PC-3 (cell line): Measurements from ENCODE around the gene SFT2D1. TPM values are rescaled to one million over a fixed set of nuclear protein-coding genes. Genes with fewer than 3 reads are reported as not detected.

Source experiments
- ATAC-seq: fragments of 200-7000 bp; cut with Tn5 transposase; 2 replicates; pipeline ENCODE4 v1.9.1; 2020; ENCODE audit warnings: mild to moderate bottlenecking, moderate library complexity
- BruUV-seq: library from RNA; stranded (reverse); fragments of 400-500 nt; replicated peaks from 2 replicates; lab custom pipeline; 2021; lab: Mats Ljungman, UMichigan
- CTCF ChIA-PET: fragments of 300-600 bp; sonication (Branson Sonifier 250); formaldehyde crosslinking; loops from one replicate; lab custom pipeline; 2022; ENCODE audit warnings: antibody characterized with exemption; lab: Charles Lee
- POLR2A ChIA-PET: fragments of 300-600 bp; sonication (Branson Sonifier 250); formaldehyde crosslinking; loops from one replicate; lab custom pipeline; 2022; ENCODE audit warnings: antibody characterized with exemption; ENCODE audit not compliant: unreplicated experiment; lab: Charles Lee
- DNase-seq: peaks from one replicate; pipeline ENCODE4 v3.0.0-alpha.2; 2015
- H2AFZ ChIP-seq: fragments of 300-600 bp; sonication (generic); 2 replicates; pipeline ENCODE4 v1.6.0; 2016; ENCODE audit warnings: antibody characterized with exemption, low read length
- H3F3A ChIP-seq: fragments of 300-600 bp; sonication (generic); one replicate; pipeline ENCODE4 v1.6.0; 2017; ENCODE audit warnings: antibody characterized with exemption, low read length, control low read depth, mild to moderate bottlenecking; ENCODE audit not compliant: unreplicated experiment
- H3K27ac ChIP-seq: fragments of 300-600 bp; sonication (generic); 2 replicates; pipeline ENCODE4 v1.5.1; 2016; ENCODE audit warnings: mild to moderate bottlenecking, low read length
- H3K27me3 ChIP-seq: fragments of 300-600 bp; sonication (generic); 2 replicates; pipeline ENCODE4 v1.6.1; 2016; ENCODE audit warnings: low read length, mixed read lengths
- H3K36me3 ChIP-seq: fragments of 300-600 bp; sonication (generic); 2 replicates; pipeline ENCODE4 v1.6.1; 2016; ENCODE audit warnings: low read depth, mixed run types, low read length, mixed read lengths
- H3K4me1 ChIP-seq: fragments of 300-600 bp; sonication (generic); 2 replicates; pipeline ENCODE4 v1.5.1; 2016; ENCODE audit warnings: low read length; ENCODE audit not compliant: insufficient read depth
- H3K4me2 ChIP-seq: fragments of 300-600 bp; sonication (generic); 2 replicates; pipeline ENCODE4 v1.6.0; 2016; ENCODE audit warnings: low read length
- H3K4me3 ChIP-seq: fragments of 300-600 bp; sonication (generic); 2 replicates; pipeline ENCODE4 v1.5.1; 2016; ENCODE audit warnings: mild to moderate bottlenecking, low read length, mixed read lengths
- H3K79me2 ChIP-seq: fragments of 300-600 bp; sonication (generic); 2 replicates; pipeline ENCODE4 v1.6.1; 2017; ENCODE audit warnings: low read length, mixed read lengths
- H3K9ac ChIP-seq: fragments of 300-600 bp; sonication (generic); 2 replicates; pipeline ENCODE4 v1.6.0; 2016; ENCODE audit warnings: mild to moderate bottlenecking, low read length
- H3K9me2 ChIP-seq: fragments of 300-600 bp; sonication (generic); replicated peaks from 2 replicates; pipeline ENCODE4 v1.6.1; 2016; ENCODE audit warnings: mixed run types, low read length, mixed read lengths
- H3K9me3 ChIP-seq: fragments of 300-600 bp; sonication (generic); 2 replicates; pipeline ENCODE4 v1.6.1; 2016; ENCODE audit warnings: low read length, mixed read lengths
- H4K20me1 ChIP-seq: fragments of 300-600 bp; sonication (generic); 2 replicates; pipeline ENCODE4 v1.6.1; 2016; ENCODE audit warnings: low read length, mixed read lengths
- CTCF ChIP-seq: fragments of 300-600 bp; sonication (generic); conservative IDR thresholded peaks from 2 replicates; pipeline ENCODE4 v1.5.1; 2017; ENCODE audit warnings: antibody characterized with exemption, low read depth, mild to moderate bottlenecking, low read length
- EZH2 ChIP-seq: fragments of 300-600 bp; sonication (generic); IDR thresholded peaks from one replicate; pipeline ENCODE4 v1.6.1; 2017; ENCODE audit warnings: antibody characterized with exemption, mild to moderate bottlenecking, low read length; ENCODE audit not compliant: unreplicated experiment
- EZH2phosphoT487 ChIP-seq: fragments of 300-600 bp; sonication (generic); IDR thresholded peaks from 2 replicates; pipeline ENCODE4 v1.6.1; 2018; ENCODE audit warnings: mild to moderate bottlenecking, antibody characterized with exemption, low read length, borderline replicate concordance
- intact Hi-C: fragments of 100-400 bp; cut with micrococcal nuclease; formaldehyde crosslinking; loops from 2 replicates; pipeline ENCODE4 v1.9.0; 2023
- total RNA-seq: library from RNA; depleted of rRNA; stranded (reverse); fragments of >200 nt; gene quantifications from 2 replicates; pipeline ENCODE4 v1.2.3, GENCODE V29; 2014

Gene SFT2D1
- total RNA-seq, 1 experiment from 2014 or later, result 28.0 TPM

- no peak overlapping the region for H3K27ac ChIP-seq
- no peak overlapping the region for H3K9ac ChIP-seq
Observed at GRCh38 chr6:166333172-166333995, 9.0 kb downstream of the SFT2D1 start.

GRCh38 chr6:166331503-166332415 lies 10.6 kb downstream of the SFT2D1 start:
- Histone ChIP-seq H3K36me3 (peaks cover 4% of the 10 kb centered on the region; the same call in 1 of the 2 replicates), H3F3A (no peaks in the 10 kb centered on the region), H3K9ac (no peak overlapping the region), H3K9me2 (no peaks in the 10 kb centered on the region), H3K27me3 (no peaks in the 10 kb centered on the region), H4K20me1 (no peaks in the 10 kb centered on the region), H3K4me1 (no peaks in the 10 kb centered on the region), H3K79me2 (peaks cover 32% of the 10 kb centered on the region), H3K4me2 (no peak overlapping the region), H3K4me3 (no peak overlapping the region), H3K9me3 (no peaks in the 10 kb centered on the region), H3K27ac (no peak overlapping the region), H2AFZ (no peak overlapping the region)
- intact Hi-C loops, result no loop called here
- ATAC-seq (no peak), DNase-seq (no peak)
- no peak for TF ChIP-seq CTCF
- ChIA-PET CTCF (no interaction called here), POLR2A (no interaction called here)
- BruUV-seq, result no TSS peak

More at GRCh38 chr6:166333172-166333995, 9.0 kb downstream of the SFT2D1 start:
- Histone ChIP-seq H3K79me2 (peaks cover 45% of the 10 kb centered on the region), H3K4me3 (no peak overlapping the region), H3K36me3 (peaks cover 4% of the 10 kb centered on the region; the same call in 1 of the 2 replicates), H3F3A (no peaks in the 10 kb centered on the region), H4K20me1 (no peaks in the 10 kb centered on the region), H3K27me3 (no peaks in the 10 kb centered on the region), H3K4me1 (no peaks in the 10 kb centered on the region), H3K9me3 (no peaks in the 10 kb centered on the region), H3K4me2 (no peak overlapping the region), H3K9me2 (no peaks in the 10 kb centered on the region), H2AFZ (no peak overlapping the region)
- ChIA-PET POLR2A (no interaction called here), CTCF (no interaction called here)
- no TSS peak for BruUV-seq
- no peak for TF ChIP-seq EZH2phosphoT487
- TF ChIP-seq EZH2, result no peak
- no peak for TF ChIP-seq CTCF
- ATAC-seq (no peak), DNase-seq (no peak)
- intact Hi-C loops, result no loop called here
